Islet precursor cell (in vitro differentiated cells): Measurements from ENCODE around the gene MYH6.

Experiments
- DNase-seq: peaks from one replicate; pipeline ENCODE4 v3.0.0-alpha.2; 2018

The MYH6 gene

GRCh38 chr14:23375527-23376251 lies 32.4 kb downstream of the MYH6 start:
- DNase-seq: peak; percentile 49

GRCh38 chr14:23373041-23373440 lies 35.0 kb downstream of the MYH6 start:
- no peak for DNase-seq

- no peak for DNase-seq
These were observed 35.6 kb downstream of the MYH6 start, which contains the start of gene IL25 for GRCh38 chr14:23372509-23372908. TSS of gene IL25 (plus strand) at chr14:23372809.

- no peak for DNase-seq
These were observed 36.2 kb downstream of the MYH6 start for GRCh38 chr14:23371865-23372264.

- no peak for DNase-seq
These were observed 37.9 kb downstream of the MYH6 start for GRCh38 chr14:23370221-23370620.

GRCh38 chr14:23366426-23366921 lies 41.6 kb downstream of the MYH6 start:
- peak; percentile 93 for DNase-seq

- DNase-seq: no peak
These were observed 42.2 kb downstream of the MYH6 start for GRCh38 chr14:23365732-23366425.

GRCh38 chr14:23365036-23365731 lies 42.9 kb downstream of the MYH6 start, which contains the start of gene EFS:
TSS of gene EFS (minus strand) at chr14:23365172. CDS start at chr14:23365025, 147 bp downstream.
- DNase-seq: peak; percentile 73

GRCh38 chr14:23364164-23365035 lies 43.7 kb downstream of the MYH6 start:
- DNase-seq: peak; percentile 84

- DNase-seq: peak; percentile 40
These were observed 45.9 kb downstream of the MYH6 start for GRCh38 chr14:23362200-23362599.

- no peak for DNase-seq
These were observed 46.3 kb downstream of the MYH6 start for GRCh38 chr14:23361763-23362162.

- peak; percentile 40 for DNase-seq
These were observed 46.8 kb downstream of the MYH6 start for GRCh38 chr14:23361320-23361719.

- peak; percentile 56 for DNase-seq
These were observed 47.6 kb downstream of the MYH6 start for GRCh38 chr14:23360496-23360895.

- DNase-seq: peak; percentile 22
These were observed 48.2 kb downstream of the MYH6 start for GRCh38 chr14:23359722-23360447.

- peak; percentile 37 for DNase-seq
These were observed 48.9 kb downstream of the MYH6 start for GRCh38 chr14:23359167-23359626.

GRCh38 chr14:23358553-23359166 lies 49.4 kb downstream of the MYH6 start:
- peak; percentile 22 for DNase-seq

GRCh38 chr14:23358042-23358441 lies 50.0 kb downstream of the MYH6 start:
- DNase-seq: no peak

GRCh38 chr14:23357261-23357660 lies 50.8 kb downstream of the MYH6 start:
- DNase-seq: peak; percentile 40

- DNase-seq: no peak
These were observed 51.4 kb downstream of the MYH6 start for GRCh38 chr14:23356662-23357061.

GRCh38 chr14:23355871-23356435 lies 52.1 kb downstream of the MYH6 start:
- DNase-seq: peak; percentile 33

- DNase-seq: peak; percentile 37
These were observed 53.1 kb downstream of the MYH6 start for GRCh38 chr14:23354990-23355389.
